ENCODE results near the gene LSM10. TPM values are rescaled to one million over a fixed set of nuclear protein-coding genes. Genes with fewer than 3 reads are reported as not detected.

Gene LSM10
- total and polyA plus RNA-seq, 2 donors (not counting 3 experiments of a cell fraction or from before 2014, with no cell fraction given) = 38.2 to 76.9 TPM

DNA sequence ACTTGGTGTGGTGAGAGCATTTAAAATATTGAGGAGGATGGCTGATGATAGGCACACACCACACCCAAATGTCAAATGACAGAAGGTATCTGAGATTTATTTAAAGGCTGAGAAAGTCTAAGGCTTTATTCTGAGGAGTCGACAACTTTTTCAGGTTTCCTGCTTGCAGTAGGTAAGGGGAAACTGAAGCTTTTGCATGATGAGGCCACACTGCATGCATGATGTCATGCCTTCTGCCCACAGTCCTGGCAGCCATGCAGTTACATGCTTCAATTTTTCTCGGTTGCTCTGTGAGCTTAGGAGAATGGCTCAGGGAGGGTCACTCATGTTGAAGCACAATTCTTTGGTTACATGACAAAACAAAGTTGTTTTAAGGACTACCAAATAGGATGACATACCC, 45.6 kb upstream of the LSM10 start:
- Histone ChIP-seq H3K27ac (ENCODE audit: insufficient read depth, low read depth, low read length) (no peak overlapping the region), H3K4me2 (ENCODE audit: insufficient read depth, low read length) (no peak overlapping the region), H3K36me3 (ENCODE audit: control insufficient read depth in 2 of 2, extremely low read depth in 1 of 2, insufficient read depth in 2 of 2, low read length in 2 of 2) (no peaks in the 10 kb centered on the region), H3K4me1 (ENCODE audit: control insufficient read depth, extremely low read depth, insufficient read depth, low read length) (no peaks in the 10 kb centered on the region), H3K9me1 (replicated peaks; ENCODE audit: control insufficient read depth, extremely low read depth, insufficient read depth, low read length) (no peaks in the 10 kb centered on the region), H3K27me3 (ENCODE audit: control insufficient read depth in 2 of 2, insufficient read depth in 2 of 2, low read length in 2 of 2) (no peaks in the 10 kb centered on the region), H3K9ac (replicated peaks; ENCODE audit: extremely low read depth, insufficient read depth, low read length) (no peak overlapping the region), H3K9me3 (replicated peaks; ENCODE audit: control insufficient read depth, insufficient read depth, low read length) (no peaks in the 10 kb centered on the region), H3K4me3 (replicated peaks in 1 of 3; ENCODE audit: insufficient read depth in 1 of 3, low read depth in 1 of 3, low read length in 3 of 3) (no peak overlapping the region), H4K20me1 (replicated peaks; ENCODE audit: control insufficient read depth, extremely low read depth, insufficient read depth, low read length) (no peaks in the 10 kb centered on the region), H2AFZ (ENCODE audit: low read depth, low read length) (no peak overlapping the region), H3K79me2 (ENCODE audit: control insufficient read depth, insufficient read depth, low read length) (no peaks in the 10 kb centered on the region)
- intact Hi-C loops (cut with micrococcal nuclease) (no loop called here), dilution Hi-C loops (cut with MboI; ENCODE audit: extremely low pct_ligation_motif_present, low sequenced_read_pairs) (no loop called here)
- POLR2A ChIA-PET = no interaction called here
- CTCF ChIA-PET = no interaction called here
- DNase-seq (ENCODE audit: low read depth, low spot score) = no peak
- TF ChIP-seq MYC (IDR thresholded peaks at IDR 0.05; ENCODE audit: low read depth, low read length) = no peak
- no peak for TF ChIP-seq POLR2AphosphoS5 (IDR thresholded peaks at IDR 0.05; ENCODE audit: insufficient read depth, low read depth, low read length)
- TF ChIP-seq, protein P1, sequence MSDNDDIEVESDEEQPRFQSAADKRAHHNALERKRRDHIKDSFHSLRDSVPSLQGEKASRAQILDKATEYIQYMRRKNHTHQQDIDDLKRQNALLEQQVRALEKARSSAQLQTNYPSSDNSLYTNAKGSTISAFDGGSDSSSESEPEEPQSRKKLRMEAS (IDR thresholded peaks at IDR 0.05; ENCODE audit: insufficient read depth, insufficient read length) = no peak
- TF ChIP-seq CTCF (IDR thresholded peaks at IDR 0.05; ENCODE audit: extremely low read depth in 1 of 2, insufficient read depth in 1 of 2, low read depth in 1 of 2, low read length in 2 of 2) = no peak
- TF ChIP-seq FOS (IDR thresholded peaks at IDR 0.05; ENCODE audit: borderline replicate concordance, insufficient read depth, low read length) = no peak
- TF ChIP-seq GATA2 (IDR thresholded peaks at IDR 0.05; ENCODE audit: insufficient read depth, insufficient read length, low read depth, low read length) = no peak
- no peak for TF ChIP-seq JUN (IDR thresholded peaks at IDR 0.05; ENCODE audit: borderline replicate concordance, insufficient read depth, insufficient read length, low read depth)
- TF ChIP-seq EZH2 (IDR thresholded peaks at IDR 0.05; ENCODE audit: borderline replicate concordance, low read depth, low read length, severe bottlenecking) = no peak
- TF ChIP-seq POLR2A (IDR thresholded peaks at IDR 0.05; ENCODE audit: low read depth, low read length) = no peak
- no TSS peak for BruUV-seq (replicated peaks)
- FAIRE-seq = no peak

Data from endothelial cell of umbilical vein (primary cell).